Measurements from ENCODE around the gene ITGA1.
"Not testable (repeated sequence)": the region's sequence is repeated elsewhere in the genome, so short reads cannot be mapped to it uniquely, and the experiment has no call there.

The ITGA1 gene

DNA sequence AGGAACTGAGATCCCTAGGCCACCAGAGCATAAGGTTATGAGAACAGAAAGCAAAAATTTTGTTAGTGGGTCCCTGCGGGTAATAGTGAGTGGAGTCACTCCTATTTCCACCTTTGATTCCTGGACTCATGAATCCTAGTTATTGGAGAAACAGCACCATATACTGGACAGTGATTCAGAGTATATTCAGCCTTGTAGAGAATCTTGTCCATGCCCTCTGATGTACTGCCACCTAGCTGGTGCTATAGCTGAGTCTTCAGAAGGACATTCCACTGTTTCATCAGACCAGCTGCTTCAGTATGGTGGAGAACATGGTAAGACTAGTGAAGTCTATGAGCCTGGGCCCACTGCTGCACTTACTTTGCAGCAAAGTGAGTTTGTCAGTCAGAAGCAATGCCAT is 176.4 kb downstream of the ITGA1 start:
- no peak for DNase-seq

DNA sequence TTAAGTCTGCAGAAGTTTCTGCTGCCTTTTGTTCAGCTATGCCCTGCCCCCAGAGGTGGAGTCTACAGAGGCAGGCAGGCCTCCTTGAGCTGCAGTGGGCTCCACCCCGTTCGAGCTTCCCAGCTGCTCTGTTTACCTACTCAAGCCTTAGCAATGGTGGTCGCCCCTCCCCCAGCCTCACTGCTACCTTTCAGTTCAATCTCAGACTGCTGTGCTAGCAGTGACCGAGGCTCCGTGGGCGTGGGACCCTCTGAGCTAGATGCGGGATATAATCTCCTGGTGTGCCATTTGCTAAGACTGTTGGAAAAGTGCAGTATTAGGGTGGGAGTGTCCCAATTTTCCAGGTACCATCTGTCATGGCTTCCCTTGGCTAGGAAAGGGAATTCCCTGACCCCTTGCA is 188.4 kb downstream of the ITGA1 start:
- DNase-seq = not testable (repeated sequence)

DNA sequence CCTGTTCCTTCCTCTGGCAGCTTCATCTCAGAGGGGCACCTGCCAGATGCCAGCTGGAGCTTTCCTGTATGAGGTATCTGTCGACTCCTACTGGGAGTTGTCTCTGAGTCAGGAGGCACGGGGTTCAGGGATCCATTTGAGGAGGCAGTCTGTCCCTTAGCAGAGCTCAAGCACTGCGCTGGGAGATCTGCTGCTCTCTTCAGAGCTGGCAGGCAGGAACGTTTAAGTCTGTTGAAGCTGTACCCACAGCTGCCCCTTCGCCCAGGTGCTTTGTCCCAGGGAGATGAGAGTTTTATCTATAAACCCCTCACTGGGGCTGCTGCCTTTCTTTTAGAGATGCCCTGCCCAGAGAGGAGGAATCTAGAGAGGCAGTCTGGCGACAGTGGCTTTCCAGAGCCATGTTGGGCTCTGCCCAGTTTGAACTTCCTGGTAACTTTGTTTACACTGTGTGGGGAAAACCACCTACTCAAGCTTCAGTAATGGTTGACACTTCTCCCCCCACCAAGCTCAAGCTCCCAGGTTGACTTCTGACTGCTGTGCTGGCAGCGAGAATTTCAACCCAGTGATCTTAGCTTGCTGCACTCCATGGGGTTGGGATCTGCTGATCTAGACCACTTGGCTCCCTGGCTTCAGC is 189.7 kb downstream of the ITGA1 start:
- no peak for DNase-seq

DNA sequence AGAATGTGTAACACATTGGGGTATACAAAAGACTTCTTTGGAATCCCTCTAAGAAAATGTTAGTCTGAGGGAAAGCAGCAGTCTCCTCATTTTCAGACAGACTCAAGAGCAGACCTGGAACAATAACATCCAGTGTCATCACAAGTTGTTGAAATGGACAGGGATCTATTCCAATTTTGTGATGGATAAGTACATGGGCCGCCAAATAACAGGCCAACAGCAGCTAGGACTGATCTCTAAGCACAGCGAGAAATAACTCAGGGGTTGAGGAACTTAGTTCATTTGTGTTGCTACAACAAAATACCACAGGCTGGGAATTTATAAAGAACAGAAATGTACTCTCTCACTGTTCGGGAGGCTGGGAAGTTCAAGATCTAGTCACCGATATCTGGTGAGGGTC is 193.8 kb downstream of the ITGA1 start:
- DNase-seq = no peak

DNA sequence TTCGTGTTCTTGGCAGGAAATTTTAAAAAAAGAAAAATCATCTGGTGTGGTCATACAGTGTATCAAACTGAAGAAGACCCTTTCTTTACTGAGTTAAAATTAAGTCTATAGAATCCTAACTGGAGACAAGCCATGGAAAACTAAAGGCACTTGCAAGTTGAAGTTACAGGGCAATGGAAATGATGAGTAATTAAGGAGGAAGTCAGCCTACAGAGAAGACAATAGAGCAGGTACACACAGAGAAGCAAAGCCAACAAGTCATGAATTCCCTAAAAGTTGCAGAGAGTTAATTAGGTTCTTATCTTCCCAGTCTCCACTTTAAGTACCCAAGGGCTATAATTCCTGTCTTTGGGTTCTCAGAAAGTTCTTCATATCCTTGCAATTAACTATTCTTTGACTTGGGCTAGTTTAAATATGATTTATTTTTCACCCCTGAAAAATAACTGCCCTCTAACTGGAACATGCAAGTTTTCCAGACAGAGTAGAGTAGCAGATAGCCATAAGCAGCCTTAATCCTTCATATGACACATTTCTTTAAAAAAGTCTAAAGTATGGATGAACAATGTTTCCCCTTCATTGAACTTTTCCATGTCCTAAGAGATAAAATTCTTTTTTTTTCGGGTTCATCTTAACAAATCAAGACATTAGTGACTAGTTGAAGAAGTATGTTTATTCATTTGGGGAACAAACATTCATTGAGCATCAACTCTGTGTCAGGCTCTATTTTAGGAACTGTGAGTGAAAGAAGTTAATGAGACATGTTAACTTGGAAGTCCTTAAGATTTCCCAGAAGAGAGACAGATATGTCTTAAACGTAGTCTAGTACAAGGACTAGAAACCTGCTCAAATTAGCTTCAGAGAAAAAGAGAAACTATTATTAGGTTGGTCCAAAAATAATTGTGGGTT is 196.3 kb downstream of the ITGA1 start:
- no peak for DNase-seq

DNA sequence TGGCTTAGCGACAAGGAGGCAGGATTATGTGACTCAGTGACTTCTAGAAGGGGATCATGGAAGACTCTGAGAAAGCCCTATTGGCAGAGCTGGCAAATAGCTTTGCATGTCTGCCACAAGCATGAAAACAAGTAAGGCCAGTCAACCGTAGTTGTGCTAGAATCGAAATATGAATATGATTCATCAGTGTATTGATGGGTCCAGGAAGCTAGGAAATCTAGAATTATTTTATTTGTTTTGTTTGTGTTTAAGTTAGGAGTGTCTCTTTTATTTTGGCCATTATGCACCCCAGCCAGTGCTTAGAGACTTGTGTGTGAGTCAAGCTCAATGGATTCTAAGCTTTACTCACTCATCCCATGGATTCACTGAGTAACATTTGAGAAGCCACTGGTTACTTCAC is 197.6 kb downstream of the ITGA1 start:
- DNase-seq = no peak

DNA sequence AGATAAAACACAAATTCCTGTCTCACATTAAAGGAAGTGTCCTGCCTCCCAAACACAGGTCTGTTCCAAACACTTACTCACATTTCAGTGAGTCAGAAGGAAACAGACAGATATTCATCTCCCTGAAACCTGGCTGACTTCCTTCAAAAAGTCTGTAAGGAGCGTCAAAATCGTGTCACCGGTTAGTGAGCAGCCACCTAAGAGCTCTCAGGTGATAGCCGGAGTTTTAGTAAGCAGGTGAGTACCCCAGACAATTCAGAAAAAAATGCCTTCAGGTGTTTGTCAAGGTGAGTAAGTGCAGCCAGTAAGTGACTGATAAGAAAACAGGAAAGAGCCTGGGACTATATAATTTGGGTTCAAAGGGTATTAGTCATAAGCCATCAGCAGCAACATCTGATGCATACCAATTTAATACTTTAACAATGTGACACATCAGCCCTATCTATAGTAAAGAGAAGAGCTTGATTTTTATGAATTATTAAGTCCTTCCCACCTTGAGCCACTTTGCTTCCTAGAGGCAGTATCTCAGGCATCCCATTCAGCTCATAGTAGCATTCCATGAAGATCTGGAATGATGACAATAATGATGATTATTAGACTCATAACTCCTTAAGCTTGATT is 200.1 kb downstream of the ITGA1 start:
- no peak for DNase-seq

DNA sequence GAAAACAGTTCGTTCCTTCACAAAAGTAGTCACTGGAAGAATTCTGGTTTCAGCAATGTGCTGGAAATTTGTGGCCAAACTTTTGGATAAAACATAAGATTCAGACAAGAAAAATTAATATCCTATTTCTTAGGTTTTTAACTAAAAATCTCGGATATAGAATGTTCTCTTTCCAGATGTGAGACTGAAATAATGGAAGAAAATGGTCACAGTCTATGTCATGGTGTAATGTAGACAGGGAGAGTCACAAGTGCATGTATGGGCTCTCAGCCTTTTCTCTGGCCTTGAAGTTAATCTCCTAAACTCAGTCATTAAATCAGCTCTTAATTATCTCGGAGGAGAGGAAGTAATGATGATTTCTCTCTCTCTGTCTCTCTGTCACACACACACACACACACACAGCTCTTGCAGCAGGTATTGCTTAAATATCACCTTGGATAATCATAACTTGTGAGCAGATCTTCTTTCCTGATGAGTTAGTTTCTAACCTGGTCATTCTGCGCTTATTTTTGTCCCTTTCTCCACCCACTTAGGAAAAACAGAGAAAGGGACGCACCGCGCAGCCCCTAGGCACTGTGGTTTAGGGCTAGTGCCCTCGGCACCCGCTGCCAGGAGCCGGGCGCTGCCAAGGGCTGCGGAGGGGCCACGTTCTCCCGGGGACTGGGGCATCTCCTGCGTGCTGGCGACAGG is 200.8 kb downstream of the ITGA1 start:
- DNase-seq = peak in 1 of 5 experiments; percentile 15

DNA sequence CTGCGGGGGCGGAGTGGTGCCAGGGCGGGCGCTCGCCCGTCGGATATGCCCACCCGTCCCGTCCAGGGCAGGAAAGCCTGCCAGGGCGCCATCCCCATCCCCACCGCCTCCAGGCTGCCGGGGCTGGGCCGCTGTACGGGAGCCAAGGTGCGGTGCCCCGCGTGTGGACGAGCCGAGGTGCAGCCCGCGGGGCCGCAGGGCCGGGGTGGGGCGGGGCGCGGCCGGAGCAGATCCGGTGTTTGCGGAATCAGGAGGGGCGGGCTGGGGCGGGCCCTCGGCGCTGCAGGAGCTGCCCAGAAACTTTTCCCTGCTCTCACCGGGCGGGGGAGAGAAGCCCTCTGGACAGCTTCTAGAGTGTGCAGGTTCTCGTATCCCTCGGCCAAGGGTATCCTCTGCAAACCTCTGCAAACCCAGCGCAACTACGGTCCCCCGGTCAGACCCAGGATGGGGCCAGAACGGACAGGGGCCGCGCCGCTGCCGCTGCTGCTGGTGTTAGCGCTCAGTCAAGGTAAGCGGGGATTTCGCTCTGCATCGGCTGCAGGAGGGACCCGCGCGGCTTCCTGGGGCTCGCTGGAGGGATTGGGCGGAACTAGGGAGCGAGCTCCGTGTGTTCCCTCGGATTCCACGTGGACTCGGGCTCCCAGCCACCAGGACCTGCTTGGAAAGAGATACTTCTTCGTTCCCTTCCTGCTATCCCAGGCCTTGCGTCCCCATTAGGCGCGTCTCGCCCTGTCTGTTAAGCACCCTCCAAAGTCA is 201.5 kb downstream of the ITGA1 start, which contains the start of gene ITGA2:
Gene ITGA2 (plus strand): TSS at position 328 of the 756 bp plus-strand sequence. CDS start 117 bp downstream, at position 445.
- DNase-seq = peak in 3 of 5 experiments; percentile 4 to 25 (median 9)

DNA sequence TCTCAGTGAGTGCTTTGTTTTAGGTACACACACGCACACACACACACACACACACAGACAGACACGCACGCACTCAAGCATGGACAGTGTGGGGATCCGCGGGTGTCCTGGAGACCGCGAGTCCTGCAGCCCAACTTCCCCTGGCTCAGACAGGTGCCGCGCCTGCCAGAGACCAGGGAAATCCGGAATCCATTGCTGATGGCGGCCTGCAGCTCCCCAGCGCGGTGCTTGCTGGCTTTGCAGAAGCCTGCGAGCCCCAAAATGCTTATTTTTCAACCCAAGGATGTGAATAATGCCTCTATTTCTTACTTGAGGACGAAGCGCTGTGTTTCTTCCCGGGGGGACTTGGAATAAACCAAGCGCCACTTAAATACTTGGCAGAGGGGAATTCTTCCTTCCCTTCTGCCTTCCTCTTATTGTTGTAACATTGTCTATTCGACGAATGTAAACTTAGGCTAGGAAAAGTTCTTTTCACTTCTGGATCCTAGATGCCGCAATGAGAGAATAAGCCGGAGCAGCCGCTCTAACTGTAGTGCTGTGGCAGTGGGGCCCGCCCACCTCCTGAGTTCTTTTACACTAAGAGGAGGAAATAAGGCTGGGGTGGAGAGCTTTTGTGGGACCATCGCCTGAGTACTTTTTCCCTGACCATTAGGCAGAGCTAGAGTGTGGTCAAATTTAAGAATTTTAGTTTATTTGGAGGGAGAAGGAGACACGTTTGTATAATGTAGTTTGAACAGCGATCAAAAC is 202.2 kb downstream of the ITGA1 start:
- DNase-seq = peak in 3 of 5 experiments; percentile 0 to 56 (median 9)

DNA sequence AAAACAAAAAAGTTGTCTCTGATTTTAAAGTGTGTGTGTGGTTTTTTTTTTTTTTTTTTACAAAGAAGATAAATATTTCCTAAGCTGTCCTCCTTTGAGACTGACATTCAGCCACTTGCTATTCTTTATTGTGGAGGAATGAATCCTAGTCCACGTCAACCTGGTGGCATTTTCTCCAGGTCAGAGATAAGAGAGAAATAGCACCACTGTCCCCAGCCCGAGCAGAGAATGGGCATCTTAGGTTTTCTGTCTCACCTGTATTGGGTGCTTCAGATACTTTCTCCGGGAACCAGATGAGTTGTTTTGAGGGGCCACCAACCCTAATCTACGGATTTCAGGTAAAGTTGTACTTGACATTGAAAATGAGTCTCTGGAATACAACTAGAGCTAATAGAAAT is 202.8 kb downstream of the ITGA1 start:
- DNase-seq = no peak

DNA sequence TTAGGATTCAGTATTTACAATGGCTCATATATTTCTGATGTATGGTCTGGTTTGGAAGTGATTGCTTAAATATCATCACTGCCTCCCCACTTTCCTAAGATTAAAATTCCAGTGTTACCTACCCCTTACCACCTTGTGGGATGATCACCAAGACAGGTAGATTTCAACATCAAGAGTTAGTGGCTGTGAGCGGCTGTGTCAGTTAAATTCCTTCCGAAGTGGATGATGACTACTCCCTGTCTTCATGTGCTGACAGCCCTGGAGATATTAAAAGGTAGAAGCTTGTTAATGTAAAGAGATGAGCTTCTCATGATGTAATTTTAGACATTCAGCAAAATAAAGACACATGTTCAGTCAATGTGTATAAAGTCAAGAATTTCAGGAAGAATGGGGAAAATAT is 205.7 kb downstream of the ITGA1 start:
- no peak for DNase-seq

DNA sequence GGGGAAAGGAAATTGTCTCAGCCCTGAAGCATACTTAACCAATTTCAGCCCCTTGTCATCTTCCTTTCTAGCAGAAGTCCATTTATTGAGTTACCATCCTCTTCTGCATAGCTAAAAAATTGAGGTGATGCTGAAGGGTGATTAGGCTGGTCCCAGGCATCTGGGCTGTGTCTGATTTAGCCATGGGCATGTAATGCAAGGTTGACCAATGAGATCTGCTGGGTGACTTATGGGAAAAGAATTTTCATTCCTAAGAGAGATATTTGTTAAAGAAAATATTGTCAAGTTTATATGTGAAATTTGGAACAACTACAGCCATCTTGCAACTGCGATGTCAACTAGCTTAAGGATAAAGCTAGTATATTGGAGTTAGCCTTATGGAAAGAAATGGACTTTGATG is 206.6 kb downstream of the ITGA1 start:
- DNase-seq = no peak

DNA sequence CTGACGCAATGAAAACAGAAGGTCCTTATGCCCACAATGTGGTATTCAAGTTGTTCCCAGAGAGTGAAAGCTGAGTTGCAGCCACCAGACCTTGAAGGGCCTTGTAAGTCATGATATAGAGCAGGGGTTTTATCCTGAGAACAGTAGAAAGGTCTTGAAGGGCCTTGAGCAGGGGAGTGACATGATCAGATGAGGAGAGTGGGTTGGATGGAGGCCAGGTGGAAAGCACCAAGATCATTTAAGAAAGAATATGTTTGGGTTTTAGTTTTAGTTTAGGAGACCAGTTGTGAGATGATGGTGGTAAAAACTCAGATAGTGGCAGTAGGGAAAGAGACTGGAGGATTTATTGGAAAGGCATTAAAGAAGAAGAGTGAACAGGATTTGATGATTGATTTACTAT is 207.4 kb downstream of the ITGA1 start:
- no peak for DNase-seq

DNA sequence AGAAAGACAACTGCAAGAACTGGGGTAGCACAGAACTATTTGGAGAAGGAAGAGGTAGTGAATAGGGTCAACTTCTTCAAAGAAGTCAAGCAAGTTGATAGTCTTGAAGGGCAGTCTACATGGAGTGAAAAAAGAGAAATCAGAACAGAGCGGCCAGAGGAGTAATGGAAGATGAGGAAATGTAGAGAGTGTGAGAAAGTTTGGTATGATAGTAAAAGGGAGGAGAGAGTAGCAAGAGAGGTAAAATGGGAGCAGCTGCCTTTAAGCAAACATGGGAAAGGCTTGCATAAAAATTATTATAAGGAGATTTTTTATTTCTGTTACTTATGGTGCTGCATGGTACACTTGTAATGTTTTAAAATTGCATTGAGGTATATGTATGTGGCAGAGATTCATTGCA is 208.2 kb downstream of the ITGA1 start:
- DNase-seq = no peak

DNA sequence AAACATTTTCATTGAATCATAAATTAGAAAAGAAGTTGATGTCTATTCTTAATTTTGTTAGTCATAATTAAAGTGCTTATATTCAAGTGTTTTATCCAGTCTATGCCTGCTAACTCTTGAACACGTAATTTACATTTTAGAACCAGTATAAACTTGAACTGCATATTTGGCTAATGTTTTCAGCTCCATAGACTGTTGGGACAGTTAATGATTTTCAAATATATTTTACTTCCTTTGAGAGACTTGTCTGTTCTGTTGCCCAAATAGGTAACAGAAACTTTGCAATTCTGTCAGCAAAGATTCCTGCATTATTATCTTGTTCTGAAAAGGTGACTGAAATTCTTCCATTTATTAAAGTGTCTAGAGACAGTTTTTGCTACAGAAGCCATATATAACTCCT is 209.3 kb downstream of the ITGA1 start:
- no peak for DNase-seq

DNA sequence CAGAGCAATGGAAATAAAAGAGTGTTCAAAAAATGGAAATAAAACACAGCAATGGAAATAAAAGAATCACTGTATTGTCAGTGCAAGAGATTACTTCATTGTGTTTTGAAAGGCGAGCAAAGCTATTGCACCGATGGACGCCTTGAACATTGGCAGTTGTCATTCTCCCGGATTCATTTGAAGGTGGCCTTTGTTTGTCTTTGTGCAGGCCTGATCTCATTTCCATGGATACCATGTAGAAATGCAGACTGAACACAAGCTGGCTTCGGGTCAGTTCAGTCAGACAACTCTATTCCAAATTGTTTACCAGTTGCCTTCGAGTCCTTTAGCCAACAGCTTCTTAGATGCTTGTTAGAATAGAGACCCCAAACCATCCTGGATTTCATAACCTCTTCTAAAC is 209.7 kb downstream of the ITGA1 start:
- DNase-seq = no peak

DNA sequence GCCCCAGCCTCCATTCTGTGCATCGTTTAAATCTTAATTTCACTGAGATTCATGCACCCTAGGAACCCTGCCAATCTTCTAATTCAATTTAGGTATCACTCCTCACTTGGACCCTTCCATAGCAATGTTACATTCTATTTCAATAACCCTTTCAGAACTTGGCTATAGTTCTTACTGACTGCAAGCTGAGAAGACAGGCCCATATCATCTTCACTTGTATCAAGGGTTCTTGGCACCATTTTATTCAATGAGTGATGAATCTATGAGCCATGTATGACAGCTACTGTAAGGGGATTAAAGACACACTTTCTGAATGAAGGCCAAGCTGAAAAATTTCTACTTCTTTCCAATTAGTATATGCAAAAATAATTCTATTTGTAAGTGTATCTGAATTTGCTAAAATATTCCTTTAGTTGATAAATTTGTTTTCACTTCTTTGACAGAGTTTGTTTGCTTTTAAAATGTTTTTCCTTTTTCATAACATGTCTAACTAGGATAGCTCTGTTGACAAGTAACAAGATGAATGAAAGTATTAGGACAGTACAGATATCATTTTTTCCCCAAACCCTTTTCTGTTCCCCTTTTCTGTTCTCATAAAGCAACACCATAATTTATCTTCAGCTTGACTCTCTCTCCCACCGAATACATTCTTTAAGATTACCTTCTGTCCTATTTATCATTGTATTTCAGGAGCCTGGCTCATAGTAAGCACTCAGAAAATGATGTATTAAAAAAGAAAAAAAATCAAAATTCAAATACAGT is 211.0 kb downstream of the ITGA1 start:
- no peak for DNase-seq

DNA sequence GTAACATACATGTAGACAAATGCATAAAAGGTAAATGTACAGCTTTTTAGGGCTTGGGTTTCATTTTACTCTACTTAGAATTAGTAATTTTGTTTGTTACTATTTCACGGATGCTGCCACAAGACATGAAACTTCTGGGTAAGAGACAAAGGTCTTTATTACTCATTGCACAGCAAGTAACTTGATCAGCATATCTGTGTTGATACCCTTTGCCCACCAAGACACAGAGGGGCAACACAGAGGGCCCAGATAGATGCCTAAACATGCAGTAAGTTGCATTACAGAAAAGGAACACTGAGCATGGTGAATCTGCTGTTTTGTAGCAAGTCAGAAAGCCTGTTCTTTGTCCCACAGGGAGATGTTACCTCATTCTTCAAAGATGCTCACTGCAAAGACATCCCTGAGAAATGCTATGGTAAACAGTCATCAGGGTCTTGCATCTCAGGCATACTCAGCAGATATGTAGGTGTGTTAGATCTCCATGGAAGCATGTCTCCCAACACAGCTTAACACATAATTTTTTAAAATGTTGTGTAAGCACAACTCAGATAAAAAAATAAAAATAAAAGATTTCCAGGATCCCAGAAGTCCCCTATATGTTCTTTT is 211.7 kb downstream of the ITGA1 start:
- peak in 1 of 5 experiments; percentile 51 for DNase-seq

DNA sequence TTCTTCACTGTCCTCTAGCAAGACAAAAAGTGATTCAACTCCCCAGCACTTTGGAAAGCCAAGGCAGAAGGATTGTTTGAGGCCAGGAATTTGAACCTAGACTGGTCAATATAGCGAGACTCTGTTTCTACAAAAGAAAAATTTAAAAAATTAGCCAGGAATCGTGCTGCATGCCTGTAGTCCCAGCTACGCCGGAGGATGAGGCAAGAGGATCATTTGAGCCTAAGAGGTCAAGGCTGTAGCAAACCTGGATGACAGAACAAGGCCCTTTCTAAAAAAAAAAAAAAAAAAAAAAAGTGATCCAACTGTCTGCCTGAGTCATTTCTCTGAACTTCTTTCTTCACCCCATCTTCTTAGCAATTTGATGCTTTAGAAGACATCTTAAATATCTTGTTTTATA is 213.8 kb downstream of the ITGA1 start:
- DNase-seq = no peak

Measured in T-helper 2 cell (primary cell).